GM23248 (cell line): Measurements from ENCODE around the gene TNIK.

ENCODE experiments used
- EZH2 ChIP-seq: fragments of 200-600 bp; sonication (generic); IDR thresholded peaks from 2 replicates; pipeline ENCODE4 v1.6.1; 2018; ENCODE audit warnings: antibody characterized with exemption, mild to moderate bottlenecking; ENCODE audit not compliant: insufficient read depth, poor library complexity, severe bottlenecking
- EZH2phosphoT487 ChIP-seq: fragments of 200-600 bp; sonication (generic); IDR thresholded peaks from 2 replicates; pipeline ENCODE4 v1.6.1; 2018; ENCODE audit warnings: antibody characterized with exemption, moderate library complexity, mild to moderate bottlenecking, low read depth; ENCODE audit not compliant: insufficient read depth

DNA sequence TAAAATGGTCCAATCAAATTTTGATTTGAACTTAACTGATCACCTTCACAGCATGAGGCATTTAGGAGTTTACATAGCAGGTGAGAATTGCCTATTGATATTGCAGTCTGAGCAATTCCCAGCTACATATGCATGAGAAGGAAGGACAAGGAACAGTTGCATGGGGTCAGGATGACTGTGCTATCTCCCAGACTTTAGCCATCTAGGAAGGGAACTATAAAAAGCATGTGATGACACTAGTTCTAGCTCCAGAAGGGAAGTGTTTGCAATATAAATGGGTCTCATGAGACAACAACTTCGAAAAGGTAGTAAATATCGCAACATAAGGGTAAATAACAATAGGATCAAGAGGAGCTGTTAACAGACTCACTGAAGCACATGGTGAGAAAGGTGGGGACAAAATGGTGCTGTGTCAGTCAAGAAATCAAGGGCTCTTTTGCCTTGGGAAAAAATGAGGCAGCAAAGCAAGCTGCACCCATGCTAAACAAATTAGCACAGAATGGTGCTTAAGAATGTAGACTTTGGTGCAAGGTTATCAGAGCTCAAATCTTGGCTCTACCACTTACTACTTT is 343.3 kb downstream of the TNIK start:
- TF ChIP-seq EZH2, result no peak
- TF ChIP-seq EZH2phosphoT487, result no peak
